ENCODE data around the gene RBMS3. TPM values are rescaled to one million over a fixed set of nuclear protein-coding genes. Genes with fewer than 3 reads are reported as not detected.

RBMS3 gene
- total and polyA plus RNA-seq, 2 of the 8 experiments (the other 6 are each of a cell fraction or from before 2014, with no cell fraction given), result 3.7 to 6.9 TPM

GRCh38 chr3:29247088-29247745, 33.7 kb upstream of the RBMS3 start:
- DNase-seq (ENCODE audit: low read depth in 1 of 2, low spot score in 2 of 2), result no peak
- no peak overlapping the region for H2BK12ac ChIP-seq (ENCODE audit: low read depth, low read length)
- H2BK20ac ChIP-seq (ENCODE audit: low read length), result no peak overlapping the region
- no peak overlapping the region for H2BK5ac ChIP-seq (ENCODE audit: low read depth, low read length)
- H3K36me3 ChIP-seq (ENCODE audit: control insufficient read depth in 2 of 4, insufficient read depth in 4 of 4, low read length in 3 of 4), result no peaks in the 10 kb centered on the region
- no peak overlapping the region for H3K27ac ChIP-seq (ENCODE audit: low read depth, low read length)
- no peaks in the 10 kb centered on the region for H3K27me3 ChIP-seq (replicated peaks in 1 of 4; ENCODE audit: control insufficient read depth in 3 of 4, extremely low read depth in 1 of 4, insufficient read depth in 3 of 4, low read length in 3 of 4)
- no peaks in the 10 kb centered on the region; a peak in 1 of 7 replicates for H3K4me1 ChIP-seq (replicated peaks in 1 of 4; ENCODE audit: control insufficient read depth in 3 of 4, insufficient read depth in 4 of 4, low read length in 3 of 4)
- CTCF ChIA-PET (ENCODE audit: partially characterized antibody), result interaction anchor here (0.6 to 1.3 kb wide), 2 partner anchors 11 to 81 kb away, joined by 3 to 5 read pairs; no protein-coding TSS in a partner anchor
- no peak overlapping the region for H3K23ac ChIP-seq (ENCODE audit: insufficient read length)
- H2AK5ac ChIP-seq (ENCODE audit: low read depth, low read length), result no peak overlapping the region
- 0 out of 2 replicates have a peak overlapping the region, but pooled peaks have one; percentile 79 for H2AFZ ChIP-seq (ENCODE audit: low read length)
- no peaks in the 10 kb centered on the region for H3K79me1 ChIP-seq (ENCODE audit: low read depth, low read length)
- no peak overlapping the region for H3K56ac ChIP-seq (replicated peaks; ENCODE audit: insufficient read length, low read depth, low read length)
- H3K4me2 ChIP-seq (ENCODE audit: insufficient read depth in 1 of 2, low read depth in 2 of 2, low read length in 2 of 2), result no peak overlapping the region
- H2BK15ac ChIP-seq (ENCODE audit: low read length), result no peak overlapping the region
- no peak overlapping the region for H4K5ac ChIP-seq (ENCODE audit: insufficient read length, low read depth, low read length)
- H3K23me2 ChIP-seq (ENCODE audit: low read depth, low read length), result no peaks in the 10 kb centered on the region
- 88% methylated on average over 3 of the region's 3 CpGs; no CpG with 5 or more reads in 1 of the 2 experiments for WGBS, 2 experiments (ENCODE audit: extremely low coverage in 1 of 2, insufficient coverage in 1 of 2, insufficient read length in 1 of 2, insufficient replicate concordance in 2 of 2, low coverage in 1 of 2, low lambda C conversion rate in 2 of 2, missing lambda C conversion rate in 1 of 2)
- H3K14ac ChIP-seq (ENCODE audit: insufficient read length), result no peak overlapping the region
- H3K79me2 ChIP-seq (ENCODE audit: control insufficient read depth in 1 of 2, insufficient read depth in 2 of 2, low read length in 2 of 2), result no peaks in the 10 kb centered on the region
- no peak overlapping the region for H4K8ac ChIP-seq (ENCODE audit: extremely low read depth, insufficient read depth, low read length)
- no peak overlapping the region for H3K18ac ChIP-seq (ENCODE audit: extremely low read depth, low read length)
- no peaks in the 10 kb centered on the region for H3K9me3 ChIP-seq (ENCODE audit: insufficient read depth in 2 of 2, low read depth in 1 of 2, low read length in 1 of 2)
- no peak overlapping the region for H3K4ac ChIP-seq (replicated peaks; ENCODE audit: insufficient read length, low read depth, low read length)
- no peak overlapping the region for H4K91ac ChIP-seq (replicated peaks; ENCODE audit: insufficient read length, low read length)
- H2BK120ac ChIP-seq (replicated peaks; ENCODE audit: low read depth, low read length), result no peak overlapping the region
- no peak overlapping the region for H3K4me3 ChIP-seq (ENCODE audit: extremely low read depth in 1 of 4, insufficient read depth in 2 of 4, low read depth in 3 of 4, low read length in 4 of 4)
- POLR2A ChIA-PET (ENCODE audit: partially characterized antibody), result no interaction called here
- no peaks in the 10 kb centered on the region for H4K20me1 ChIP-seq (replicated peaks in 1 of 2; ENCODE audit: control insufficient read depth in 1 of 2, insufficient read depth in 2 of 2, low read length in 2 of 2)
- FAIRE-seq, result no peak
- H3K9ac ChIP-seq (replicated peaks in 1 of 4; ENCODE audit: extremely low read depth in 1 of 4, low read depth in 3 of 4, low read length in 3 of 4), result no peak overlapping the region
- TF ChIP-seq POLR2AphosphoS5 (IDR thresholded peaks at IDR 0.05; ENCODE audit: low read depth, low read length) (no peak), POU5F1 (IDR thresholded peaks at IDR 0.05; ENCODE audit: low read depth, low read length) (no peak), CBX5 (IDR thresholded peaks at IDR 0.05; ENCODE audit: low read depth, low read length) (no peak), TAF1 (IDR thresholded peaks at IDR 0.05; ENCODE audit: low read depth, low read length) (no peak), SIN3A (conservative IDR thresholded peaks at IDR 0.05 in 1 of 2, IDR thresholded peaks at IDR 0.05 in 1 of 2; ENCODE audit: low read depth in 1 of 2, low read length in 2 of 2) (no peak), ATF3 (IDR thresholded peaks at IDR 0.05; ENCODE audit: insufficient read depth, low read depth, low read length) (no peak), PHF8 (conservative IDR thresholded peaks at IDR 0.05; ENCODE audit: low read depth, low read length) (no peak), SRF (IDR thresholded peaks at IDR 0.05; ENCODE audit: low read depth, low read length) (no peak), JUN (IDR thresholded peaks at IDR 0.05; ENCODE audit: low read depth, low read length) (no peak), SP1 (IDR thresholded peaks at IDR 0.05; ENCODE audit: low read depth, low read length) (no peak), RFX5 (IDR thresholded peaks at IDR 0.05; ENCODE audit: borderline replicate concordance, low read depth, low read length) (no peak), SAP30 (IDR thresholded peaks at IDR 0.05; ENCODE audit: insufficient read depth, insufficient replicate concordance, low read length) (no peak), KDM4A (IDR thresholded peaks at IDR 0.05; ENCODE audit: low read depth, low read length, severe bottlenecking) (no peak)
